Testis (tissue), 3 donors: ENCODE measurements around the gene ISOC2. TPM values are rescaled to one million over a fixed set of nuclear protein-coding genes. Genes with fewer than 3 reads are reported as not detected.
"Not testable (repeated sequence)": the region's sequence is repeated elsewhere in the genome, so short reads cannot be mapped to it uniquely, and the experiment has no call there.

Source experiments
- DNase-seq: peaks from one replicate; pipeline ENCODE4 v3.0.0-alpha.2; 2019
- H3K27ac ChIP-seq, 2 donors: fragments of 200-600 bp; sonication (generic); one replicate each; pipeline ENCODE4 v1.5.1; 2019
- H3K27me3 ChIP-seq: fragments of 200-600 bp; sonication (generic); one replicate; pipeline ENCODE4 v1.5.1; 2019
- H3K36me3 ChIP-seq: fragments of 200-600 bp; sonication (generic); one replicate; pipeline ENCODE4 v1.5.1; 2017; ENCODE audit warnings: low read depth; ENCODE audit errors: missing control alignments
- H3K4me1 ChIP-seq: fragments of 200-600 bp; sonication (generic); one replicate; pipeline ENCODE4 v1.5.1; 2019
- H3K4me3 ChIP-seq, 2 donors: fragments of 200-600 bp; sonication (generic); one replicate each; pipeline ENCODE4 v1.5.1; 2017 to 2019
- H3K9me3 ChIP-seq: fragments of 200-600 bp; sonication (generic); one replicate; pipeline ENCODE4 v1.5.1; 2017
- CTCF ChIP-seq, 3 experiments: fragments of 450-650 bp in 2 of 3; fragments of 200-600 bp in 1 of 3; sonication (generic) in 1 of 3; IDR thresholded peaks; one replicate each; pipeline ENCODE4 v1.5.1; 2016 to 2019; ENCODE audit warnings: antibody characterized with exemption in 3 of 3, mild to moderate bottlenecking in 2 of 3, moderate library complexity in 1 of 3
- POLR2A ChIP-seq: fragments of 450-650 bp; IDR thresholded peaks from one replicate; pipeline ENCODE4 v1.6.1; 2017; ENCODE audit warnings: antibody characterized with exemption, mild to moderate bottlenecking, moderate library complexity
- WGBS, 2 donors: methylation state at CpG; one replicate each; pipeline ENCODE4 v1.1.5; 2018; 5-methylcytosine and 5-hydroxymethylcytosine counted together
- intact Hi-C: fragments of 100-400 bp; cut with DNase I; formaldehyde crosslinking; loops from one replicate; pipeline ENCODE4 v1.15.1; 2023; ENCODE audit warnings: low total_unique reads
- polyA plus RNA-seq: library from polyadenylated mRNA; stranded (reverse); fragments of 350-450 nt; fragmentation: Illumina TruSeq; extraction: RNeasy Lipid Tissue Mini Kit (QIAGEN cat#74804); gene quantifications from one replicate; pipeline ENCODE4 v1.2.3, GENCODE V29; 2014; ENCODE audit warnings: low read depth, low replicate concordance; ENCODE audit not compliant: insufficient read depth
- total RNA-seq, 2 donors: library from RNA; depleted of rRNA; stranded (reverse); fragments of >200 nt; gene quantifications; one replicate each; pipeline ENCODE4 v1.2.3, GENCODE V29; 2016

ISOC2 gene
- total and polyA plus RNA-seq, 3 donors from 2014 or later, result 79.1 to 107 (median 98.5) TPM

DNA sequence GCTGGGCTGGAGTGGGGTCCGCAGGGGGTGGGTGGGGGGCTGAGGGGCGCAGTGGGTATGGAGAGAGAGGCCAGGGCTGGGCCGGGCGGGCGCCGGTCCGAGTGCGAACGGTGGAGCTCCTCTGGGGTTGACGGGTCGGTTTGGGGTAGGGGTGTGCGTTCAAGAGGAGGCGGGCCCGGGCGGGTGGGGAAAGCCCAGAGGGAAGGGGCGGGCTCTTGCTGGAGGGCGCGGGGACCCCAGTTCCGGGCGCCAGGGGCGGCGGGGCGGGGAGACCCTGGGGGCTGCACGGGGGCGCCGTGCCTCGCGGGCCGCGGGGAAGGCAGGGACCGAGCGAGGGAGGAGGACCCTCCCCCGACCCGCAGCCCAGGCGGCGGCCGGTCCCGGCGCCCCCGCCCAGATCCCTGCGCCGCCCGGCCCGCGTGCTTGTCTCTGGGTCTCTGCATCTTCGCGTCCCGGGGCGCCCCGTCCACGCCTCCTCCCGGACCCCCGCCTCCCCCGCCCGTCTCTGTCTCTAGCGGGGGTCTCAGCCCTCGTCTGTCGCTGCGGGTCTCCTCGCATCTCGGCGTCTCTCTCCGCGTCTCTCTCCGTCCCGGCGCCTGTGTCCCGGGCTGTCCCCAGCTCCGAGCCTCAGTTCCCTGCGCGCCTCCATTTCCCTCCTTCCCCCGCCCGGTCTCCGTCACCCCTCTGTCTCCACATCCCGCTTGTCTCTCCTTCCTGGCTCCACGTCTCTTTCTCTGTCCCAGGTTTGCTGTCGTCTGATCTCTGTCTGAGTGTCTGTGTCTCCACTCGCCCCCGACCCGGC, 10.1 kb downstream of the ISOC2 start:
- peaks cover 26% of the 10 kb centered on the region for H3K4me1 ChIP-seq
- WGBS, 2 donors, result 1% methylated on average over 43 to 79 of the region's 80 CpGs
- no peaks in the 10 kb centered on the region for H3K9me3 ChIP-seq
- no peak overlapping the region for H3K27ac ChIP-seq
- H3K27me3 ChIP-seq, result no peaks in the 10 kb centered on the region
- H3K4me3 ChIP-seq, result peak overlapping the region; percentile 7 to 39
- H3K36me3 ChIP-seq, result no peaks in the 10 kb centered on the region
- intact Hi-C loops, result no loop called here
- no peak for DNase-seq
- no peak for TF ChIP-seq POLR2A
- TF ChIP-seq CTCF (IDR thresholded peaks at IDR 0.05), result no peak

DNA sequence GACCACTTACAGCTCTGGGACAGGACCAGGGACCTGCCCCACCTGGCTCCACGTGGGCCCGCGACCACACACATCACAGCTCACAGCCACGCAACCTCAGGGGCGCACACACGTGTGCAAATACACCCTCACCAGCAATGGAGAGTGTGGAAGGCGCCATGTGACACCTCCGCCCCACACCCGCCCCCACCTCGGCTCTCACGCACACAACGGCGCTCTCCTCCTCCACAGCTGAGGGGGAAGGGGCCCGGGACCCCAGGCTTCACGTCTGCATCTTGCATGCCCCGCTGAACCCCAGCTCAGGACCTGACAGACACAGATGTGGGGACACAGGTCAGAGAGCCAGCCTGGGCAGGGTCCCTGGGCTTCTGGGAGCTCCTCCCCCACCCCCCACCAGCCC, 12.0 kb downstream of the ISOC2 start:
- Histone ChIP-seq H3K27ac (no peak overlapping the region), H3K9me3 (no peaks in the 10 kb centered on the region), H3K36me3 (no peaks in the 10 kb centered on the region), H3K4me1 (peaks cover 25% of the 10 kb centered on the region), H3K4me3 (no peak overlapping the region), H3K27me3 (no peaks in the 10 kb centered on the region)
- no peak for DNase-seq
- TF ChIP-seq CTCF (IDR thresholded peaks at IDR 0.05), result no peak
- TF ChIP-seq POLR2A, result no peak
- intact Hi-C loops, result no loop called here
- 52% methylated on average over 6 of the region's 16 CpGs; no CpG with 5 or more reads in 1 of the 2 donors for WGBS, 2 donors

- DNase-seq, H3K27ac ChIP-seq, H3K27me3 ChIP-seq, intact Hi-C loops, H3K9me3 ChIP-seq, H3K4me3 ChIP-seq, H3K36me3 ChIP-seq: not testable (repeated sequence)
- WGBS, 2 donors, result 81 to 82% methylated on average over 5 of the region's 5 CpGs
- H3K4me1 ChIP-seq, result peaks cover 13% of the 10 kb centered on the region
Measured at GRCh38 chr19:55448175-55448490, 13.3 kb downstream of the ISOC2 start.

DNA sequence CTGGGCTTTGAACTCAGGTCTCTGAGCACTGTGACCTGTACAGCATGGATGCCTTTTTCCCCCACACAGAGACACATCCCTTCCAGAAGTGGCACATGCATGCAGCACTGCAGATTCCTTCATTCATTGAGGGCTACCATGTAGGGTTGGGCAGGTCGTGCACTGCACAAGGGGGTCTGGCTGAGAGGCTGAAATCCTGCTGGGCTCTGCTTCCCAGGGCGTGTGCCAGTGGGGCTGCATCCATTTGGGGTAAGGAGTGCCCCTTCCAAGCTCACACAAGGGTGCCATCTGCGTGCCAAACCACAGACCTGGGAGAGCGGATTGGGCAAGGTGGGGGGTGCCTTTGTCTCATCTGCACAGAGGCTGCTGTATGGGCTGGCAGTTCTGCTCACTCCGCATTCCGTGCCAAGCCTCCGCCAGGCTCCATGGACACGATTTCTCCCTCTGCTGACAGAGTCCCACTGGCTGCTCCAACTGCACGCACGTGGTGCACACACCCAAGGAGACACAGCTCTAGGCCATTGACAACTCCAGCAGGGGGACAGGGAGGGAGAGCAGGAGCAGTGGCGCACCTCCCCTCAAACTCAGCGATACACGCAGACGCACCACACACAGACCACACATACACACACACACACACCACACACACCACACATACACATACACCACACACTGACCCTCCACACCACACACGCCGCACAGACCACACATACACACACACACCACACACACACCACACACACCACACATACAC, 13.8 kb downstream of the ISOC2 start:
- 37% methylated on average over 8 to 16 of the region's 16 CpGs for WGBS, 2 donors
- Histone ChIP-seq H3K4me3 (no peak overlapping the region), H3K27me3 (no peaks in the 10 kb centered on the region), H3K27ac (no peak overlapping the region), H3K4me1 (peaks cover 9% of the 10 kb centered on the region), H3K36me3 (no peaks in the 10 kb centered on the region), H3K9me3 (no peaks in the 10 kb centered on the region)
- no peak for DNase-seq
- TF ChIP-seq CTCF (IDR thresholded peaks at IDR 0.05) (no peak), POLR2A (no peak)
- intact Hi-C loops, result no loop called here

GRCh38 chr19:55446060-55446459, 15.4 kb downstream of the ISOC2 start:
- H3K27me3 ChIP-seq, result no peaks in the 10 kb centered on the region
- H3K4me3 ChIP-seq, result no peak overlapping the region
- no peaks in the 10 kb centered on the region for H3K9me3 ChIP-seq
- no peak overlapping the region for H3K27ac ChIP-seq
- no peaks in the 10 kb centered on the region for H3K4me1 ChIP-seq
- no peaks in the 10 kb centered on the region for H3K36me3 ChIP-seq
- no peak for DNase-seq
- WGBS, 2 donors, result 72% methylated on average over 8 of the region's 8 CpGs
- no peak for TF ChIP-seq POLR2A
- no peak for TF ChIP-seq CTCF (IDR thresholded peaks at IDR 0.05)
- intact Hi-C loops, result no loop called here
